ENCODE results near the gene APOH. TPM values are rescaled to one million over a fixed set of nuclear protein-coding genes. Genes with fewer than 3 reads are reported as not detected.
A peak's percentile ranks its signal among the peaks of the same experiment; 100 is the strongest.
"Not testable (repeated sequence)": the region's sequence is repeated elsewhere in the genome, so short reads cannot be mapped to it uniquely, and the experiment has no call there.

The APOH gene
- total RNA-seq, 1 donor from 2014 or later: 29.6 TPM

GRCh38 chr17:66262767-66263166 is 33.6 kb upstream of the APOH start:
- Histone ChIP-seq H3K9me3 (no peaks in the 10 kb centered on the region), H3K36me3 (no peaks in the 10 kb centered on the region)
- intact Hi-C loops (cut with DNase I): no loop called here

GRCh38 chr17:66260688-66261087 is 31.5 kb upstream of the APOH start:
- Histone ChIP-seq H3K27me3 (no peaks in the 10 kb centered on the region), H3K9me3 (no peaks in the 10 kb centered on the region), H3K4me1 (no peaks in the 10 kb centered on the region), H3K27ac (no peak overlapping the region), H3K4me3 (no peak overlapping the region), H3K36me3 (no peaks in the 10 kb centered on the region)
- intact Hi-C loops (cut with DNase I): no loop called here
- ATAC-seq (no peak), DNase-seq (no peak)
- TF ChIP-seq, protein P1, sequence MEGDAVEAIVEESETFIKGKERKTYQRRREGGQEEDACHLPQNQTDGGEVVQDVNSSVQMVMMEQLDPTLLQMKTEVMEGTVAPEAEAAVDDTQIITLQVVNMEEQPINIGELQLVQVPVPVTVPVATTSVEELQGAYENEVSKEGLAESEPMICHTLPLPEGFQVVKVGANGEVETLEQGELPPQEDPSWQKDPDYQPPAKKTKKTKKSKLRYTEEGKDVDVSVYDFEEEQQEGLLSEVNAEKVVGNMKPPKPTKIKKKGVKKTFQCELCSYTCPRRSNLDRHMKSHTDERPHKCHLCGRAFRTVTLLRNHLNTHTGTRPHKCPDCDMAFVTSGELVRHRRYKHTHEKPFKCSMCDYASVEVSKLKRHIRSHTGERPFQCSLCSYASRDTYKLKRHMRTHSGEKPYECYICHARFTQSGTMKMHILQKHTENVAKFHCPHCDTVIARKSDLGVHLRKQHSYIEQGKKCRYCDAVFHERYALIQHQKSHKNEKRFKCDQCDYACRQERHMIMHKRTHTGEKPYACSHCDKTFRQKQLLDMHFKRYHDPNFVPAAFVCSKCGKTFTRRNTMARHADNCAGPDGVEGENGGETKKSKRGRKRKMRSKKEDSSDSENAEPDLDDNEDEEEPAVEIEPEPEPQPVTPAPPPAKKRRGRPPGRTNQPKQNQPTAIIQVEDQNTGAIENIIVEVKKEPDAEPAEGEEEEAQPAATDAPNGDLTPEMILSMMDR (IDR thresholded peaks at IDR 0.05): no peak

More at GRCh38 chr17:66262767-66263166, 33.6 kb upstream of the APOH start:
- TF ChIP-seq, protein P1 (IDR thresholded peaks at IDR 0.05): no peak
- Histone ChIP-seq H3K4me1 (no peaks in the 10 kb centered on the region), H3K27ac (no peak overlapping the region), H3K4me3 (no peak overlapping the region), H3K27me3 (no peaks in the 10 kb centered on the region)
- DNase-seq: no peak
- no peak for ATAC-seq

GRCh38 chr17:66260275-66260674 is 31.1 kb upstream of the APOH start:
- no peaks in the 10 kb centered on the region for H3K27me3 ChIP-seq
- H3K36me3 ChIP-seq: no peaks in the 10 kb centered on the region
- H3K4me3 ChIP-seq: no peak overlapping the region
- TF ChIP-seq, protein P1 (IDR thresholded peaks at IDR 0.05): no peak
- H3K27ac ChIP-seq: no peak overlapping the region
- no peaks in the 10 kb centered on the region for H3K4me1 ChIP-seq
- intact Hi-C loops (cut with DNase I): no loop called here
- no peaks in the 10 kb centered on the region for H3K9me3 ChIP-seq
- no peak for ATAC-seq
- no peak for DNase-seq

GRCh38 chr17:66255527-66255971 is 26.3 kb upstream of the APOH start:
- TF ChIP-seq, protein P1 (IDR thresholded peaks at IDR 0.05): no peak
- intact Hi-C loops (cut with DNase I): no loop called here

DNA sequence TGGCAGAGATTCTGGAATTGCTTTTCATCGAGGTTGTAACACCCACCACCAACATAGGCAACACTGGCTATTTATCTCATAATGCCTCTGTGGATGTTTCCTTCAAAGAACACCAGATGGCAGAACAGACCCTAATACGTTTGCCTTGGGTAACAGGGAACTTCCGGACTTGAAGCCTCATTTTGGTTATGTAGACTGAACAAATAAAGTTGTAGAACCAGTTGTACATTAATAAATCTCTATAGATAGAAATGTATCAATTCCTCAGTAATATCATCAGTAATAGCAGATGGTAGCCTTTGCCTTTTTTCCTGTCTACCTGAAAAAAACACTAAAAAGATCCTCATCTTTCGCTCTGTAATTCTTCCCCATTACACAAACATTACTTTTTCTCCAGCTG is 25.9 kb upstream of the APOH start:
- H3K36me3 ChIP-seq: no peaks in the 10 kb centered on the region
- TF ChIP-seq, protein P1 (IDR thresholded peaks at IDR 0.05): peak; percentile 70
- intact Hi-C loops (cut with DNase I): no loop called here
- no peak overlapping the region for H3K4me3 ChIP-seq
- DNase-seq (no peak), ATAC-seq (peak; percentile 86)
- H3K4me1 ChIP-seq: no peaks in the 10 kb centered on the region
- no peaks in the 10 kb centered on the region for H3K27me3 ChIP-seq
- H3K9me3 ChIP-seq: no peaks in the 10 kb centered on the region
- H3K27ac ChIP-seq: no peak overlapping the region

More at GRCh38 chr17:66255527-66255971, 26.3 kb upstream of the APOH start:
- Histone ChIP-seq H3K27ac (no peak overlapping the region), H3K4me1 (no peaks in the 10 kb centered on the region), H3K27me3 (no peaks in the 10 kb centered on the region), H3K9me3 (no peaks in the 10 kb centered on the region), H3K4me3 (no peak overlapping the region), H3K36me3 (no peaks in the 10 kb centered on the region)
- DNase-seq (no peak), ATAC-seq (no peak)

DNA sequence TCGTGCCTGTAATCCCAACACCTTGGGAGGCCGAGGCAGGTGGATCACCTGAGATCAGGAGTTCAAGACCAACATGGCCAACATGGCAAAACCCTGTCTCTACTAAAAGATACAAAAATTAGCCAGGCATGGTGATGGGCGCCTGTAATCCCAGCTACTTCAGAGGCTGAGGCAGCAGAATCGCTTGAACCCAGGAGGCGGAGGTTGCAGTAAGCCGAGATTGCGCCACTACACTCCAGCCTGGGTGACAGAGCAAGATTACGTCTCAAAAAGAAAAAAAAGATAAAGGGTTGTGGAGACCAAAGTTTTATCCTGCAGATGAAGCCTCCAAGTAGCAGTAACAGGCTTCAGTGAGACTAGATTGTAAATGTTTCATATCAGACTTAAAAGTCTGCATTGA is 24.2 kb upstream of the APOH start:
- intact Hi-C loops (cut with DNase I); H3K36me3 ChIP-seq; H3K27ac ChIP-seq; H3K9me3 ChIP-seq; H3K27me3 ChIP-seq; DNase-seq; H3K4me3 ChIP-seq; H3K4me1 ChIP-seq; ATAC-seq: not testable (repeated sequence)
